HCT116 (cell line): ENCODE measurements around the gene ZNF544.

Source experiments
- ATF3 ChIP-seq: IDR thresholded peaks from 2 replicates; pipeline ENCODE4 v1.6.1; 2012
- CTCF ChIP-seq, 3 experiments: fragments of 200-600 bp in 1 of 3; sonication (generic) in 1 of 3; IDR thresholded peaks in 2 of 3; conservative IDR thresholded peaks in 1 of 3; 2 replicates each; pipeline ENCODE4 v1.5.1; 2012 to 2017; ENCODE audit warnings: low read depth in 2 of 3, low read length in 2 of 3, antibody characterized with exemption in 1 of 3, borderline replicate concordance in 1 of 3, control low read depth in 1 of 3, mild to moderate bottlenecking in 1 of 3, mixed read lengths in 1 of 3, mixed run types in 1 of 3, moderate library complexity in 1 of 3; ENCODE audit not compliant: insufficient read depth in 1 of 3
- EZH2 ChIP-seq: fragments of 200-600 bp; sonication (generic); IDR thresholded peaks from 2 replicates; pipeline ENCODE4 v1.6.1; 2017; ENCODE audit warnings: antibody characterized with exemption, mixed run types
- POLR2A ChIP-seq: IDR thresholded peaks from 2 replicates; pipeline ENCODE4 v1.7.0; 2011; ENCODE audit warnings: borderline replicate concordance; ENCODE audit not compliant: insufficient read depth, insufficient read length; ENCODE audit errors: extremely low read depth
- YY1 ChIP-seq: IDR thresholded peaks from 2 replicates; pipeline ENCODE4 v1.6.1; 2011; ENCODE audit warnings: low read length, low read depth, moderate library complexity, mild to moderate bottlenecking; ENCODE audit not compliant: insufficient replicate concordance; ENCODE audit errors: extremely low read depth

- no peak for TF ChIP-seq POLR2A
- no peak for TF ChIP-seq YY1
- peak; percentile 22 to 63 (median 47); a peak in 5 of 6 replicates for TF ChIP-seq CTCF (IDR thresholded peaks at IDR 0.05 in 2 of 3, conservative IDR thresholded peaks at IDR 0.05 in 1 of 3; ENCODE audit: borderline replicate concordance in 1 of 3, insufficient read depth in 1 of 3, low read depth in 2 of 3, low read length in 2 of 3)
- no peak for TF ChIP-seq ATF3
- no peak for TF ChIP-seq EZH2
Observed at GRCh38 chr19:58229255-58229639, 533 bp downstream of the ZNF544 start.
